K562 (cell line): ENCODE results near the gene CRB2. TPM values are rescaled to one million over a fixed set of nuclear protein-coding genes. Genes with fewer than 3 reads are reported as not detected.

Experiments
- ARNT ChIP-seq, 2 experiments: fragments of 450-650 bp; IDR thresholded peaks; 2 replicates each; pipeline ENCODE4 v1.6.1; 2016; ENCODE audit warnings: mild to moderate bottlenecking in 1 of 2
- ATF7 ChIP-seq: fragments of 450-650 bp; IDR thresholded peaks from 2 replicates; pipeline ENCODE4 v1.7.1; 2014; ENCODE audit warnings: mild to moderate bottlenecking, moderate library complexity
- CBFB ChIP-seq: sonication (generic); formaldehyde crosslinking; IDR thresholded peaks from 2 replicates; pipeline ENCODE4 v1.4.0; 2020; ENCODE audit warnings: mild to moderate bottlenecking, missing genetic modification reagents
- ERF ChIP-seq: fragments of 450-650 bp; formaldehyde crosslinking; IDR thresholded peaks from 2 replicates; pipeline ENCODE4 v1.4.0; 2020; ENCODE audit warnings: mild to moderate bottlenecking, mixed read lengths
- FIP1L1 ChIP-seq: fragments of 200-400 bp; formaldehyde crosslinking; IDR thresholded peaks from 2 replicates; pipeline ENCODE4 v1.6.1; 2018; ENCODE audit warnings: mild to moderate bottlenecking, low read depth, low read length; ENCODE audit not compliant: poor library complexity, severe bottlenecking
- FOXK1 ChIP-seq: sonication (generic); formaldehyde crosslinking; IDR thresholded peaks from 2 replicates; pipeline ENCODE4 v1.8.0; 2022; ENCODE audit warnings: missing genetic modification reagents, mild to moderate bottlenecking, borderline replicate concordance
- KDM4B ChIP-seq, 2 experiments: fragments of 450-650 bp in 1 of 2; sonication (generic) in 1 of 2; IDR thresholded peaks; 2 replicates each; pipeline ENCODE4 v1.6.1; 2016 to 2017; ENCODE audit warnings: borderline replicate concordance in 2 of 2, antibody characterized with exemption in 1 of 2, low read depth in 1 of 2, mild to moderate bottlenecking in 1 of 2
- KDM5B ChIP-seq: fragments of 200-600 bp; sonication (generic); IDR thresholded peaks from 2 replicates; pipeline ENCODE4 v1.6.1; 2012; ENCODE audit warnings: low read depth, mild to moderate bottlenecking, moderate library complexity, low read length, control low read depth, inconsistent platforms; ENCODE audit not compliant: insufficient replicate concordance
- MCM5 ChIP-seq: fragments of 450-650 bp; IDR thresholded peaks from 2 replicates; pipeline ENCODE4 v1.6.1; 2016; ENCODE audit warnings: low read depth
- MTA1 ChIP-seq: fragments of 450-650 bp; IDR thresholded peaks from 2 replicates; pipeline ENCODE4 v1.6.1; 2017; ENCODE audit warnings: borderline replicate concordance
- SREBF1 ChIP-seq: fragments of 150-350 bp; IDR thresholded peaks from 2 replicates; pipeline ENCODE4 v1.6.1; 2014; ENCODE audit warnings: antibody characterized with exemption, low read depth, low read length, borderline replicate concordance
- ZFPM2 ChIP-seq: fragments of 250-450 bp; sonication (Bioruptor Pico); IDR thresholded peaks from 2 replicates; pipeline ENCODE4 v1.5.1; 2022; ENCODE audit warnings: mild to moderate bottlenecking
- ZKSCAN3 ChIP-seq: fragments of 250-450 bp; sonication (Bioruptor Pico); IDR thresholded peaks from 2 replicates; pipeline ENCODE4 v1.4.0; 2020
- ZNF551 ChIP-seq: fragments of 250-450 bp; sonication (Bioruptor Pico); IDR thresholded peaks from 2 replicates; pipeline ENCODE4 v1.5.0; 2021; ENCODE audit warnings: mild to moderate bottlenecking, moderate library complexity
- ZZZ3 ChIP-seq: fragments of 450-650 bp; IDR thresholded peaks from 2 replicates; pipeline ENCODE4 v1.6.1; 2016; ENCODE audit warnings: antibody characterized with exemption, mild to moderate bottlenecking, moderate library complexity
- polyA plus RNA-seq, 8 experiments: library from polyadenylated mRNA; depleted of rRNA in 4 of 8; stranded (reverse) in 5 of 8; unstranded in 3 of 8; fragments of >200 nt; fragmentation: Nextera tagmentation in 2 of 8; fragmentation: Illumina TruSeq in 1 of 8; extraction: Ambion mirVana in 2 of 8; extraction: Trizol in 1 of 8; gene quantifications; 2 replicates each; pipeline versions ENCODE4 v1.2.1 to v1.2.3, GENCODE V29; 2011 to 2014; ENCODE audit warnings: inconsistent platforms in 1 of 8, missing spikeins in 1 of 8
- total RNA-seq, 7 experiments: library from RNA; depleted of rRNA in 6 of 7; stranded (reverse); fragments of >200 nt in 6 of 7; fragmentation: Illumina TruSeq in 2 of 7; extraction: Trizol in 2 of 7; gene quantifications; 2 replicates each; pipeline versions ENCODE4 v1.2.1 to v1.2.3, GENCODE V29; 2011 to 2021; ENCODE audit warnings: low replicate concordance in 1 of 7
- TF ChIP-seq, protein P1 (sequence below): fragments of 250-450 bp; sonication (Bioruptor Pico); IDR thresholded peaks from 2 replicates; pipeline ENCODE4 v1.8.0; 2022; ENCODE audit warnings: moderate library complexity, mild to moderate bottlenecking, inconsistent platforms
- TF ChIP-seq, protein P2 (sequence below): fragments of 450-650 bp; formaldehyde crosslinking; IDR thresholded peaks from 2 replicates; pipeline ENCODE4 v1.4.0; 2020; ENCODE audit warnings: mild to moderate bottlenecking, moderate library complexity
- TF ChIP-seq, protein P3 (sequence below): fragments of 450-650 bp; IDR thresholded peaks from 2 replicates; pipeline ENCODE4 v1.6.1; 2016; ENCODE audit warnings: missing biosample characterization, missing genetic modification characterization
- TF ChIP-seq, protein P4 (sequence below): sonication (generic); formaldehyde crosslinking; IDR thresholded peaks from 2 replicates; pipeline ENCODE4 v1.8.0; 2022; ENCODE audit warnings: mild to moderate bottlenecking, missing genetic modification reagents
- TF ChIP-seq, protein P5 (sequence below): fragments of 250-450 bp; sonication (Bioruptor Pico); IDR thresholded peaks from 2 replicates; pipeline ENCODE4 v1.8.0; 2021; ENCODE audit warnings: mild to moderate bottlenecking, moderate library complexity
- TF ChIP-seq, protein P6 (sequence below): IDR thresholded peaks from 2 replicates; pipeline ENCODE4 v1.6.1; 2011; ENCODE audit not compliant: insufficient read length; ENCODE audit errors: extremely low read depth

CRB2 gene
- total and polyA plus RNA-seq, 9 of the 15 experiments (the other 6 are each of a cell fraction or from before 2014, with no cell fraction given), result 0.13 to 1.2 (median 0.25) TPM; not detected in 2

DNA sequence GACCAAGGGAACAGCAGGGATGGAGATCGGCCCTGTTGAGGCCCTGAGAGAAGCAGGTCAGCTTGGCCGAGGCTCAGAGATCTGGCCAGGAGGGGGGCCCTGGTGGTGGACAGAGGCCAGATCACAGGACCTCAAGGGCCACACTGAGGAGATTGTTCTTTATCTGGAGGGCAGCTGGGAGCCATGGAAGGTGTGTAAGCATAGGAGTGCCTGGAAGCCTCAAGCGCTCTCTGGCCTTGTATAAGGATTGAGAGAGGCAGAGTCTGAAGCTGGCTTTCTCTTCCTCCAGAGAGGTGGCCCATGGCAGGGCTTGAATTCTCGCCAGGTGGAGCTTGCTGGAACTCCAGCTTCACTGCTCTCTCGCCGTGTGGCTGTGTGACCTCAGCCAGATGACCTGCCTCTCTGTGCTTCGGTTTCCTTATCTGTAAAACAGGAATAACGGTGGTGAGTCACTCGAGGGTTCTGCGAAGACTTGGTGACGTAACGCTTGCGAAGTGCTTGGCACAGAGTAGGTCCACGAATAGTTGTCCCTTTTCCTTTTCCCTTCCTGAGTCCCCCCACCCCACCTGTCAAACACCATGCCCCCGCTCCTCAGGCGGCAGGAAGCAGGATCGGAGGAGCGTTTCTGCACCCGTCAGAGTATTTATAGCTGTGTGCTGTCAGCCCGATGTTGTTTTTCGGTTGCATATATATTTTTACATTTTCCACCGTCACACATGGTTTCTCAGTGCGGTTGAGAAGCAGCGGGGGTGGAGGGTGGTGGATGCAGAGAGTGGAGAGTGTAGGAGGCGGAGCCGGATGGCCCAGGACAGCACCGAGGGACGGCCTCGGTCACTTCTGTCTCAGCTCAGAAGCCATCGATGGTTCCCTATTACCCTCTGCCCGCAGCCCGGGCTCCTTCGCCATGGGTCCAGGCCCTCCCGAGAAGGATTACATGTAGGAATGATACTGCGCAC, 17.0 kb upstream of the CRB2 start (continued):
- TF ChIP-seq FIP1L1 (no peak), KDM5B (peak; percentile 74), ERF (CRISPR knock-in tag) (no peak; the same call in 1 of the 2 replicates), ZFPM2 (CRISPR knock-in tag) (no peak), ZKSCAN3 (CRISPR knock-in tag) (no peak), ATF7 (peak; percentile 96), ARNT (IDR thresholded peaks at IDR 0.05) (peak in 1 of 2 experiments; percentile 54; a peak in 1 of 4 replicates), KDM4B (IDR thresholded peaks at IDR 0.05; ENCODE audit: borderline replicate concordance in 2 of 2, low read depth in 1 of 2) (no peak), CBFB (peak; percentile 44; the same call in 1 of the 2 replicates), SREBF1 (no peak), FOXK1 (CRISPR knock-in tag) (0 out of 2 replicates have a peak, but pooled peaks have one; percentile 42), ZNF551 (CRISPR knock-in tag) (no peak), ZZZ3 (no peak), MCM5 (no peak), MTA1 (peak; percentile 74)
- TF ChIP-seq, protein P1, sequence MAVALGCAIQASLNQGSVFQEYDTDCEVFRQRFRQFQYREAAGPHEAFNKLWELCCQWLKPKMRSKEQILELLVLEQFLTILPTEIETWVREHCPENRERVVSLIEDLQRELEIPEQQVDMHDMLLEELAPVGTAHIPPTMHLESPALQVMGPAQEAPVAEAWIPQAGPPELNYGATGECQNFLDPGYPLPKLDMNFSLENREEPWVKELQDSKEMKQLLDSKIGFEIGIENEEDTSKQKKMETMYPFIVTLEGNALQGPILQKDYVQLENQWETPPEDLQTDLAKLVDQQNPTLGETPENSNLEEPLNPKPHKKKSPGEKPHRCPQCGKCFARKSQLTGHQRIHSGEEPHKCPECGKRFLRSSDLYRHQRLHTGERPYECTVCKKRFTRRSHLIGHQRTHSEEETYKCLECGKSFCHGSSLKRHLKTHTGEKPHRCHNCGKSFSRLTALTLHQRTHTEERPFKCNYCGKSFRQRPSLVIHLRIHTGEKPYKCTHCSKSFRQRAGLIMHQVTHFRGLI (CRISPR knock-in tag), result no peak
- TF ChIP-seq, protein P2, sequence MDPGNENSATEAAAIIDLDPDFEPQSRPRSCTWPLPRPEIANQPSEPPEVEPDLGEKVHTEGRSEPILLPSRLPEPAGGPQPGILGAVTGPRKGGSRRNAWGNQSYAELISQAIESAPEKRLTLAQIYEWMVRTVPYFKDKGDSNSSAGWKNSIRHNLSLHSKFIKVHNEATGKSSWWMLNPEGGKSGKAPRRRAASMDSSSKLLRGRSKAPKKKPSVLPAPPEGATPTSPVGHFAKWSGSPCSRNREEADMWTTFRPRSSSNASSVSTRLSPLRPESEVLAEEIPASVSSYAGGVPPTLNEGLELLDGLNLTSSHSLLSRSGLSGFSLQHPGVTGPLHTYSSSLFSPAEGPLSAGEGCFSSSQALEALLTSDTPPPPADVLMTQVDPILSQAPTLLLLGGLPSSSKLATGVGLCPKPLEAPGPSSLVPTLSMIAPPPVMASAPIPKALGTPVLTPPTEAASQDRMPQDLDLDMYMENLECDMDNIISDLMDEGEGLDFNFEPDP (CRISPR knock-in tag), result no peak
- TF ChIP-seq, protein P3, sequence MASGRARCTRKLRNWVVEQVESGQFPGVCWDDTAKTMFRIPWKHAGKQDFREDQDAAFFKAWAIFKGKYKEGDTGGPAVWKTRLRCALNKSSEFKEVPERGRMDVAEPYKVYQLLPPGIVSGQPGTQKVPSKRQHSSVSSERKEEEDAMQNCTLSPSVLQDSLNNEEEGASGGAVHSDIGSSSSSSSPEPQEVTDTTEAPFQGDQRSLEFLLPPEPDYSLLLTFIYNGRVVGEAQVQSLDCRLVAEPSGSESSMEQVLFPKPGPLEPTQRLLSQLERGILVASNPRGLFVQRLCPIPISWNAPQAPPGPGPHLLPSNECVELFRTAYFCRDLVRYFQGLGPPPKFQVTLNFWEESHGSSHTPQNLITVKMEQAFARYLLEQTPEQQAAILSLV, result no peak
- TF ChIP-seq, protein P4, sequence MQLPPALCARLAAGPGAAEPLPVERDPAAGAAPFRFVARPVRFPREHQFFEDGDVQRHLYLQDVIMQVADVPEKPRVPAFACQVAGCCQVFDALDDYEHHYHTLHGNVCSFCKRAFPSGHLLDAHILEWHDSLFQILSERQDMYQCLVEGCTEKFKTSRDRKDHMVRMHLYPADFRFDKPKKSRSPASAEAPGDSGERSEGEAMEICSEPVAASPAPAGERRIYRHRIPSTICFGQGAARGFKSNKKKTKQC (CRISPR knock-in tag), result no peak
- TF ChIP-seq, protein P5, sequence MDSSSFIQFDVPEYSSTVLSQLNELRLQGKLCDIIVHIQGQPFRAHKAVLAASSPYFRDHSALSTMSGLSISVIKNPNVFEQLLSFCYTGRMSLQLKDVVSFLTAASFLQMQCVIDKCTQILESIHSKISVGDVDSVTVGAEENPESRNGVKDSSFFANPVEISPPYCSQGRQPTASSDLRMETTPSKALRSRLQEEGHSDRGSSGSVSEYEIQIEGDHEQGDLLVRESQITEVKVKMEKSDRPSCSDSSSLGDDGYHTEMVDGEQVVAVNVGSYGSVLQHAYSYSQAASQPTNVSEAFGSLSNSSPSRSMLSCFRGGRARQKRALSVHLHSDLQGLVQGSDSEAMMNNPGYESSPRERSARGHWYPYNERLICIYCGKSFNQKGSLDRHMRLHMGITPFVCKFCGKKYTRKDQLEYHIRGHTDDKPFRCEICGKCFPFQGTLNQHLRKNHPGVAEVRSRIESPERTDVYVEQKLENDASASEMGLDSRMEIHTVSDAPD (CRISPR knock-in tag), result no peak
- TF ChIP-seq, protein P6, sequence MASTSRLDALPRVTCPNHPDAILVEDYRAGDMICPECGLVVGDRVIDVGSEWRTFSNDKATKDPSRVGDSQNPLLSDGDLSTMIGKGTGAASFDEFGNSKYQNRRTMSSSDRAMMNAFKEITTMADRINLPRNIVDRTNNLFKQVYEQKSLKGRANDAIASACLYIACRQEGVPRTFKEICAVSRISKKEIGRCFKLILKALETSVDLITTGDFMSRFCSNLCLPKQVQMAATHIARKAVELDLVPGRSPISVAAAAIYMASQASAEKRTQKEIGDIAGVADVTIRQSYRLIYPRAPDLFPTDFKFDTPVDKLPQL, result no peak
